Activated CD4-positive, alpha-beta T cell treated with anti-CD3 and anti-CD28 coated beads for 4 hours (primary cell): ENCODE measurements around the gene PSPC1.
A peak's percentile ranks its signal among the peaks of the same experiment; 100 is the strongest.
"Not testable (repeated sequence)": the region's sequence is repeated elsewhere in the genome, so short reads cannot be mapped to it uniquely, and the experiment has no call there.

Source experiments
- DNase-seq, 2 donors: peaks; one replicate each; pipeline ENCODE4 v3.0.0-alpha.2; 2020

PSPC1 gene

GRCh38 chr13:19782727-19783682 lies at the start of gene PSPC1:
TSS of gene PSPC1 (minus strand) at chr13:19782945. CDS start at chr13:19782757, 188 bp downstream.
- peak; percentile 92 to 94 for DNase-seq

- DNase-seq = no peak
These were observed 39.9 kb upstream of the PSPC1 start for GRCh38 chr13:19822673-19823072.

GRCh38 chr13:19818223-19818842 lies 35.6 kb upstream of the PSPC1 start:
- DNase-seq = peak; percentile 12 to 18

- no peak for DNase-seq
These were observed 34.9 kb upstream of the PSPC1 start for GRCh38 chr13:19817510-19818158.

GRCh38 chr13:19817106-19817505 lies 34.4 kb upstream of the PSPC1 start:
- DNase-seq = no peak

GRCh38 chr13:19815842-19816241 lies 33.1 kb upstream of the PSPC1 start:
- DNase-seq = not testable (repeated sequence)

GRCh38 chr13:19810996-19811881 lies 28.5 kb upstream of the PSPC1 start:
- no peak for DNase-seq

- DNase-seq = no peak
These were observed 27.4 kb upstream of the PSPC1 start for GRCh38 chr13:19810151-19810550.

- DNase-seq = no peak
These were observed 23.0 kb upstream of the PSPC1 start for GRCh38 chr13:19805765-19806164.

- no peak for DNase-seq
These were observed 13.2 kb upstream of the PSPC1 start for GRCh38 chr13:19795956-19796355.

GRCh38 chr13:19794631-19795030 lies 11.9 kb upstream of the PSPC1 start:
- no peak for DNase-seq

GRCh38 chr13:19791953-19792537 lies 9.3 kb upstream of the PSPC1 start:
- no peak for DNase-seq

GRCh38 chr13:19782049-19782726 lies 557 bp downstream of the PSPC1 start:
- DNase-seq = peak; percentile 41

- DNase-seq = no peak
These were observed 1.2 kb downstream of the PSPC1 start for GRCh38 chr13:19781526-19781925.

- DNase-seq = not testable (repeated sequence)
These were observed 1.9 kb downstream of the PSPC1 start for GRCh38 chr13:19780753-19781418.

- no peak for DNase-seq
These were observed 10.4 kb downstream of the PSPC1 start for GRCh38 chr13:19772306-19772705.

- no peak for DNase-seq
These were observed 12.9 kb downstream of the PSPC1 start for GRCh38 chr13:19769854-19770253.

GRCh38 chr13:19767966-19768365 lies 14.8 kb downstream of the PSPC1 start:
- DNase-seq = no peak

- DNase-seq = no peak
These were observed 16.2 kb downstream of the PSPC1 start for GRCh38 chr13:19766591-19766990.

GRCh38 chr13:19764237-19764636 lies 18.5 kb downstream of the PSPC1 start:
- DNase-seq = no peak

- DNase-seq = no peak
These were observed 19.1 kb downstream of the PSPC1 start for GRCh38 chr13:19763618-19764017.
